Tibial artery (tissue), 4 donors: ENCODE results near the gene UBXN1.
A peak's percentile ranks its signal among the peaks of the same experiment; 100 is the strongest.

Experiments
- DNase-seq, 2 donors: peaks; one replicate each; pipeline ENCODE4 v3.0.0-alpha.2; 2019
- H3K27ac ChIP-seq, 2 donors: fragments of 200-600 bp; sonication (generic) in 1 of 2; 1 replicate in 1 of 2; 2 replicates in 1 of 2; pipeline ENCODE4 v1.5.1; 2018 to 2019; ENCODE audit warnings: mild to moderate bottlenecking in 1 of 2
- H3K27me3 ChIP-seq, 2 donors: fragments of 200-600 bp; sonication (generic) in 1 of 2; one replicate each; pipeline versions ENCODE4 v1.5.1 to v1.6.0; 2016 to 2019
- H3K36me3 ChIP-seq, 3 donors: fragments of 200-600 bp; sonication (generic) in 2 of 3; one replicate each; pipeline ENCODE4 v1.5.1; 2016 to 2019; ENCODE audit warnings: mild to moderate bottlenecking in 2 of 3
- H3K4me1 ChIP-seq, 4 donors: fragments of 200-600 bp; sonication (generic) in 2 of 4; 1 replicate in 3 of 4; 2 replicates in 1 of 4; pipeline ENCODE4 v1.5.1; 2016 to 2019
- H3K4me3 ChIP-seq, 2 donors: fragments of 200-600 bp; sonication (generic) in 1 of 2; 1 replicate in 1 of 2; 2 replicates in 1 of 2; pipeline ENCODE4 v1.5.1; 2018 to 2019; ENCODE audit warnings: mild to moderate bottlenecking in 2 of 2
- H3K9me3 ChIP-seq, 3 donors: fragments of 200-600 bp; sonication (generic) in 1 of 3; one replicate each; pipeline ENCODE4 v1.5.1; 2016 to 2019
- intact Hi-C: fragments of 100-400 bp; cut with DNase I; formaldehyde crosslinking; loops from one replicate; pipeline ENCODE4 v1.15.0; 2023; ENCODE audit warnings: low total_unique reads
- TF ChIP-seq, protein P1 (sequence below), 2 experiments: fragments of 200-600 bp in 1 of 2; fragments of 450-650 bp in 1 of 2; IDR thresholded peaks; one replicate each; pipeline ENCODE4 v1.5.1; 2017 to 2019; ENCODE audit warnings: antibody characterized with exemption in 2 of 2, mild to moderate bottlenecking in 1 of 2, moderate library complexity in 1 of 2

UBXN1 gene

DNA sequence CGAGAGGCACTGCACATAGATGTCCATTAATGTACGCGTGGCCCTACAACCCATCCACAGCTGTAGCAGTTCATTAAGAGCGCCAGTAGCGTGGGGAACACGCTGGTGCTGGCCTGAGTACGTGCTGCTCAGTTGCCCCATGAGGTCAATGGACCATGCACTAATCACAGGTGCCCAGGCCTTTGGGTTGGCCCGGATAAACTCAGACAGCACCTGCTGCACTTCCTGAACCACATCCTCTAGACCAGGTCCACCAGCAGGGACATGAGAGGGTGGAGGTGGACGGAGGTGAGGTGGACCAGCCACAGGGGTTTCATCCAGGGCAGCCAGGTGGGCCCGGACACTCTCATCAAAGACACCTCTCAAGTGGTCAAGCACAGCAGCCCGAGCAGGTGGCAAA lies 29.4 kb downstream of the UBXN1 start:
- Histone ChIP-seq H3K36me3 (peaks cover 12 to 33% (median 23%) of the 10 kb centered on the region in 3 donors), H3K4me3 (no peak overlapping the region), H3K4me1 (peaks cover 0 to 39% (median 27%) of the 10 kb centered on the region in 4 donors), H3K27me3 (no peaks in the 10 kb centered on the region), H3K27ac (no peak overlapping the region), H3K9me3 (no peaks in the 10 kb centered on the region)
- intact Hi-C loops: no loop called here
- no peak for DNase-seq
- TF ChIP-seq, protein P1, sequence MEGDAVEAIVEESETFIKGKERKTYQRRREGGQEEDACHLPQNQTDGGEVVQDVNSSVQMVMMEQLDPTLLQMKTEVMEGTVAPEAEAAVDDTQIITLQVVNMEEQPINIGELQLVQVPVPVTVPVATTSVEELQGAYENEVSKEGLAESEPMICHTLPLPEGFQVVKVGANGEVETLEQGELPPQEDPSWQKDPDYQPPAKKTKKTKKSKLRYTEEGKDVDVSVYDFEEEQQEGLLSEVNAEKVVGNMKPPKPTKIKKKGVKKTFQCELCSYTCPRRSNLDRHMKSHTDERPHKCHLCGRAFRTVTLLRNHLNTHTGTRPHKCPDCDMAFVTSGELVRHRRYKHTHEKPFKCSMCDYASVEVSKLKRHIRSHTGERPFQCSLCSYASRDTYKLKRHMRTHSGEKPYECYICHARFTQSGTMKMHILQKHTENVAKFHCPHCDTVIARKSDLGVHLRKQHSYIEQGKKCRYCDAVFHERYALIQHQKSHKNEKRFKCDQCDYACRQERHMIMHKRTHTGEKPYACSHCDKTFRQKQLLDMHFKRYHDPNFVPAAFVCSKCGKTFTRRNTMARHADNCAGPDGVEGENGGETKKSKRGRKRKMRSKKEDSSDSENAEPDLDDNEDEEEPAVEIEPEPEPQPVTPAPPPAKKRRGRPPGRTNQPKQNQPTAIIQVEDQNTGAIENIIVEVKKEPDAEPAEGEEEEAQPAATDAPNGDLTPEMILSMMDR (IDR thresholded peaks at IDR 0.05): no peak

DNA sequence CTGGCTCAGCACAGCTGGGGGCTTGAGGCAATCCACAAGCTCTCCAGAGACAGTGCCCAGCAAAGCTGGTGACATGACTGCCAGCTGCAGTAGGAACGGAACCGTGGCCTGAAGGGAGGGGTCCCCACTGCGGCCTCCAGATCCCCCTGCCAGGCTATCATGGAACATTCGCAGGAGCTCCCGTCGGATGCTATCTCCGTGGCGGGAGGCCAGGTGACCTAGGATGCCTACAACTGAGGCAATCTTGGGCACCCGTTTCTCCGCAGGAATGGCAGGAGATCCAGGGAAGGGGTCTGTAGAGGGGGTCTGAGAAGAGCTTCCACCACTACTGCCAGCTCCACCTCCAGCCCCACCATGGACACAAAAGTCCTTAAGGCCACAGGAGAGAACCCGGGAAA lies 29.9 kb downstream of the UBXN1 start:
- intact Hi-C loops: no loop called here
- Histone ChIP-seq H3K4me3 (no peak overlapping the region), H3K27me3 (no peaks in the 10 kb centered on the region), H3K36me3 (peaks cover 16 to 38% (median 23%) of the 10 kb centered on the region in 3 donors), H3K4me1 (peaks cover 0 to 44% (median 33%) of the 10 kb centered on the region in 4 donors), H3K9me3 (no peaks in the 10 kb centered on the region), H3K27ac (no peak overlapping the region)
- no peak for DNase-seq
- TF ChIP-seq, protein P1 (IDR thresholded peaks at IDR 0.05): no peak

DNA sequence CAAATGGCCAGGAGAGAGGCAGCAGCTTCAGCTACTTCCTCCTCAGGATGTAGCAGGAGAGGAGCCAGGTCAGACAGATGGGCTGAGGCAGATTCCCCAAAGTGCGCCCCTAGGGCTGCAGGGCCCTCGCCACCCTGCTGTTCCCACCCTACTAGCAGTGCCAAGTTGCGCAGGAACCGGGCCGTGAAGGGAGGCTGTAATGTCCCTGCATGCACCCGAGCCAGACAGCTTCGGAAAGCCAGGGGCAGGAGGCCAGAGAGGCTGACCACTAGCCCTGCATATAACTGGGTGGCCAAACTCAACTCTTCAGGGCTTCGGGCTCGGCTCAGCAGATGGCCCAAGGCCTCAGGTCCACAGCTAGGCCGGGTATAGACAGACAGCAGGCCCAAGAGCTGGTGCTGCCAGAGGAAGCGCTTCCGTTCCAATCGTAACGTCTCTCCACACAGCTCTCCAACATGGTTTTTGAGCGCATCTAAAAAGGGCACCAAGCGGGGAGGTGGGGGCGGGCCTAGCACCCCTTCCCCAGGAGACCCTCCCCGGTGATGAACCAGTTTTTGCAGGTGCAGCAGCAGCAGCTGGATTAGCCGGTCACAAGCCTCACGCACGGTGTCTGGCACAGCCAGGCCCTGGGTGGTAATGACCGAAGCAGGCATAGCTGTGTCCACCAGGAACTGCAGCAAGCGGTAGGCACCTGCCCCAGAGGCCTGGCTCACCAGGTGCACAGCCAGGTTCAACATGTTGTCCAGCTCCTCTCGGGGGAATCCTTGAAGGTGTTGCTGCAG lies 30.5 kb downstream of the UBXN1 start:
- H3K4me1 ChIP-seq: peaks cover 0 to 47% (median 33%) of the 10 kb centered on the region in 4 donors
- intact Hi-C loops: no loop called here

DNA sequence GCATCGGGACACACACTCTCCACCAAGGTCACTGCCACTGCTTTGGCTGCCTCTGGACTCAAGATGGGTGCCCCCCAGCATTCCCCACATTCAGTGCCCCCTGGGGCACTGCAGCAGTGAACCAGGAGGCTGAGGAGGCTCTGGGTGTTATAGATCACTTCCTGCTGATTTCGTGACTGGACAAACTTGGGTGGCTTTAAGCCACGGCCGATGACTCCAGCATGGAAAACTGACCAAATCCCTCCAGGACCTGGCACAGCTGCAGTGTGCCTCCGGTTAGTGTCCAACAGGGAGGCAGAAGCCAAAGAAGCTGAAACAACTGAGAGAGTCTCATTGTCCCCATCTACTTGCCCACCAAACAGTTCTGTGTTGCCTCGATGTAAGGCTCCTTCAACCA lies 31.3 kb downstream of the UBXN1 start:
- DNase-seq: no peak
- TF ChIP-seq, protein P1 (IDR thresholded peaks at IDR 0.05): no peak
- H3K27me3 ChIP-seq: no peaks in the 10 kb centered on the region
- intact Hi-C loops: no loop called here
- H3K4me1 ChIP-seq: peaks cover 0 to 45% (median 33%) of the 10 kb centered on the region in 4 donors
- H3K27ac ChIP-seq: peak overlapping the region in 1 of 2 donors; percentile 99
- H3K36me3 ChIP-seq: peaks cover 30 to 51% (median 34%) of the 10 kb centered on the region in 3 donors
- H3K9me3 ChIP-seq: no peaks in the 10 kb centered on the region
- H3K4me3 ChIP-seq: no peak overlapping the region

More for the DNA sequence above, 30.5 kb downstream of the UBXN1 start:
- Histone ChIP-seq H3K36me3 (peaks cover 22 to 44% (median 28%) of the 10 kb centered on the region in 3 donors), H3K9me3 (no peaks in the 10 kb centered on the region), H3K4me3 (no peak overlapping the region), H3K27ac (no peak overlapping the region), H3K27me3 (no peaks in the 10 kb centered on the region)
- TF ChIP-seq, protein P1 (IDR thresholded peaks at IDR 0.05): no peak
- no peak for DNase-seq

DNA sequence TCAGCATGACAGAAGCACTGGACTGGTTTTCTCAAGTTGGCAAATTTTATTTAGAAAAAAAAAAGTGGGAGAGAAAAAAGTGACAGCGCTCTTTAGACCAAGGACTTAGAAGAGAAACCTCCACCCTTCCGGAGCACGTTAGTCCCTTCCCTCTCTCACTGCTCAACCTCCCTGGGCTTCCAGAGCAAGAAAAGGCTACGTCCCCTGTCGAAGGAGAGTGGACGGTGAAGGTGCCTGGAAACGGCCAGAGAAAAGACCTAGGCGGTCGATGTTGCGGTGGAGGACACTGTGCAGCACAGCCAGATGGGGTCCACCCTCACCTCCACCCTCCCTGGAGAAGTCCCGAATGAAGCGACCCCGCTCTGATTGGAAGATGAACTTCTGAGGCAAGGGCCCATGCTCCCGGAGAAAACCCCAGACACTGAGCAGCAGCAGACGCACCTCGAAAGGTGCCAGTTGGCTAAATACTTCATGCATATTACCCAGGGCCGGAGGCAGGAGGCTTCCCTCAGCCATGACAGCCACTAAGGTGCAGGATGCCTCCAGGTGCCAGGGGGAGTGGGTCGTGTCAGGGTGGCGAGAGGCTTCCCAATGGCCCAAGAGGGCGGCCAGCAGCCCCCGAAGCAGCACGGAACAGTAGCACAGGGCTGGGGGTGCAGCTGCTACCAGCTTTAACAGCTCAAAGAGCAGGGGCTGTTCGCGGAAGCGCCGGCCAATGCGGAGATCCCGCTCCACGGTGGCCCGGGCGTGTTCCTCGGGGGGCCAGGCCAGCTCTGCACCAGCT lies 31.9 kb downstream of the UBXN1 start:
- H3K36me3 ChIP-seq: peaks cover 32 to 55% (median 35%) of the 10 kb centered on the region in 3 donors
- no peaks in the 10 kb centered on the region for H3K27me3 ChIP-seq
- peak overlapping the region; percentile 89 to 100 for H3K4me3 ChIP-seq
- intact Hi-C loops: no loop called here
- TF ChIP-seq, protein P1 (IDR thresholded peaks at IDR 0.05): no peak
- peak overlapping the region; percentile 95 to 99 for H3K27ac ChIP-seq
- peak; percentile 22 to 72 for DNase-seq
- H3K4me1 ChIP-seq: peaks cover 0 to 40% (median 29%) of the 10 kb centered on the region in 4 donors
- H3K9me3 ChIP-seq: no peaks in the 10 kb centered on the region
